ENCODE results near the gene IMP3. TPM values are rescaled to one million over a fixed set of nuclear protein-coding genes. Genes with fewer than 3 reads are reported as not detected.

IMP3 gene
- total RNA-seq, 1 donor from 2014 or later: 106 TPM

DNA sequence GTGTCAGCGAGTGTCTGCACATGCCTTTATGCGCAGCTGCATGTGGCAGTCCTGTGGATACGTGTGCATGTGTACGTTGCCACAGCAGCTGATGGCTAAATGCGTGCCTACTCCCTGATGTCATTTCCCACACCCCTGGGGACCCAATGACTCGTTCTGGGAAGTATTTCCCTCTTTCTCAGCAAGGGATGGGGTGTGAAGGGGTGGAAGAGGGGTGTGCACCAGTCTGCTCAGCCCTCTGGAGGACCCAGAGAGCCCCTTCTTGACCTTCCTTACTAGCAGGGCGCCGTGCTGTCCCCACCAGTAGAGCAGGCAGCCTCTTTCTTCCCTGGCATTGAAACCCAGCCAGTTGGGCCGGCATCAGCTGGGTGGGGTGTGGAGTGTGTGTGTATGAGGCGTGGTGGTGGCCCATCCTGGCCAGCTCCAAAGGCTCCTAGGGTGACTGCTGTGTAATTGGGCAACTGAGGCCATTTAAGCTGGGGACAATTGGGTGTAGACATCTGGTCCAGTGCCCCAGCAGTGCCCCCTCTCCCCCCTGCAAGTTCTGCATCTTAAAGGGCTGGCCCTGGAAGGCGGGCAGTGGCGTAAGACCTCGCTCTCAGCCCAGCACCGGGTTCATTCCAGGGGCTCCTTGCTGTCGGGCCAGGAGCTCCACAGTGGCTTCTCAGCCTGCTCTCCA, 26.9 kb upstream of the IMP3 start:
- no peak overlapping the region for H3K27ac Mint-ChIP-seq
- DNase-seq (ENCODE audit: low spot score): no peak
- no peak overlapping the region for H3K4me3 Mint-ChIP-seq (ENCODE audit: low read depth)
- H3K9me3 Mint-ChIP-seq: no peaks in the 10 kb centered on the region
- intact Hi-C loops (cut with micrococcal nuclease): no loop called here
- H3K36me3 Mint-ChIP-seq (ENCODE audit: low read depth): no peaks in the 10 kb centered on the region
- H3K4me1 Mint-ChIP-seq (ENCODE audit: low read depth): no peaks in the 10 kb centered on the region
- no peaks in the 10 kb centered on the region for H3K27me3 Mint-ChIP-seq (ENCODE audit: low read depth)

- H3K4me3 Mint-ChIP-seq (ENCODE audit: low read depth): no peak overlapping the region
These were observed 24.0 kb upstream of the IMP3 start for GRCh38 chr15:75663931-75664421.

GRCh38 chr15:75662823-75663519, 22.9 kb upstream of the IMP3 start:
- intact Hi-C loops (cut with micrococcal nuclease): no loop called here
- no peaks in the 10 kb centered on the region for H3K27me3 Mint-ChIP-seq (ENCODE audit: low read depth)
- H3K9me3 Mint-ChIP-seq: no peaks in the 10 kb centered on the region
- H3K4me1 Mint-ChIP-seq (ENCODE audit: low read depth): no peaks in the 10 kb centered on the region
- H3K36me3 Mint-ChIP-seq (ENCODE audit: low read depth): no peaks in the 10 kb centered on the region
- no peak overlapping the region for H3K4me3 Mint-ChIP-seq (ENCODE audit: low read depth)
- no peak overlapping the region for H3K27ac Mint-ChIP-seq
- no peak for DNase-seq (ENCODE audit: low spot score)

More at GRCh38 chr15:75663931-75664421, 24.0 kb upstream of the IMP3 start:
- Mint-ChIP-seq H3K27me3 (ENCODE audit: low read depth) (no peaks in the 10 kb centered on the region), H3K4me1 (ENCODE audit: low read depth) (no peaks in the 10 kb centered on the region), H3K9me3 (no peaks in the 10 kb centered on the region), H3K36me3 (ENCODE audit: low read depth) (no peaks in the 10 kb centered on the region), H3K27ac (no peak overlapping the region)
- no peak for DNase-seq (ENCODE audit: low spot score)
- intact Hi-C loops (cut with micrococcal nuclease): no loop called here

GRCh38 chr15:75661756-75662140, 21.7 kb upstream of the IMP3 start:
- Mint-ChIP-seq H3K36me3 (ENCODE audit: low read depth) (no peaks in the 10 kb centered on the region), H3K27ac (no peak overlapping the region), H3K4me1 (ENCODE audit: low read depth) (no peaks in the 10 kb centered on the region), H3K27me3 (ENCODE audit: low read depth) (no peaks in the 10 kb centered on the region), H3K4me3 (ENCODE audit: low read depth) (no peak overlapping the region), H3K9me3 (no peaks in the 10 kb centered on the region)
- no peak for DNase-seq (ENCODE audit: low spot score)
- intact Hi-C loops (cut with micrococcal nuclease): no loop called here

DNA sequence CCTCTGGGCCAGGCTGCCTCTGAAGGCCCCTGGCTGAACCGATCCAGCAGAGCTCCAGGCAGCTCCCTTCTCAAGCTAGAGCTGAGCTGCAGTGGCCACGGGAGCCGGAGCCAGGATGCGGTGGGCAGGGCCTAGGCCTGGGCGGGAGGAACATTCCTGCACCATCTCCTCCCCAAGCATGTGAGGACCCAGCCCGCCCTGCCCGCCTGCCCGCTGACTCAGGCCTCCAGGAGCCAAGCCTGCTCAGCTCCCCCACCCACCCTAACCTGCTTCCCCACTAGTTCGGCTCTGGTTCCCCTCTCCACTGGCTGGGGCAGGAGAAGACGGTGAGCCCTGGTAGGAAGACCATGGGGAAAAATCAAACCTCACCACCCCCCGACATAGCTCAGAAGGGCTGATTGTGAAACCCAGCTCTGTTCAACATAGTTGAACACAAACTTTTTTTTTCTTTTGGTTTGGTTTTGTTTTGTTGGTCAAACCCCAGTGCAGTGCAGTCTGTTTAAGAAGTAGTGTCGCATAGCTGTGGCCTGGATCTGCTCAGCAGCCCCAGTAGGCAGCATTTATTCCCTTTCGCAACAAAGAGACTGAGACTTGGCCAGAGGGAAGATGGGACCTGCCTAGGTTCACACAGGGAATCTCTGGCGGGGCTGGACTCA, 21.2 kb upstream of the IMP3 start:
- intact Hi-C loops (cut with micrococcal nuclease): no loop called here
- DNase-seq (ENCODE audit: low spot score): no peak
- H3K27ac Mint-ChIP-seq: no peak overlapping the region
- no peaks in the 10 kb centered on the region for H3K27me3 Mint-ChIP-seq (ENCODE audit: low read depth)
- H3K36me3 Mint-ChIP-seq (ENCODE audit: low read depth): no peaks in the 10 kb centered on the region
- H3K4me1 Mint-ChIP-seq (ENCODE audit: low read depth): no peaks in the 10 kb centered on the region
- H3K9me3 Mint-ChIP-seq: no peaks in the 10 kb centered on the region
- no peak overlapping the region for H3K4me3 Mint-ChIP-seq (ENCODE audit: low read depth)

DNA sequence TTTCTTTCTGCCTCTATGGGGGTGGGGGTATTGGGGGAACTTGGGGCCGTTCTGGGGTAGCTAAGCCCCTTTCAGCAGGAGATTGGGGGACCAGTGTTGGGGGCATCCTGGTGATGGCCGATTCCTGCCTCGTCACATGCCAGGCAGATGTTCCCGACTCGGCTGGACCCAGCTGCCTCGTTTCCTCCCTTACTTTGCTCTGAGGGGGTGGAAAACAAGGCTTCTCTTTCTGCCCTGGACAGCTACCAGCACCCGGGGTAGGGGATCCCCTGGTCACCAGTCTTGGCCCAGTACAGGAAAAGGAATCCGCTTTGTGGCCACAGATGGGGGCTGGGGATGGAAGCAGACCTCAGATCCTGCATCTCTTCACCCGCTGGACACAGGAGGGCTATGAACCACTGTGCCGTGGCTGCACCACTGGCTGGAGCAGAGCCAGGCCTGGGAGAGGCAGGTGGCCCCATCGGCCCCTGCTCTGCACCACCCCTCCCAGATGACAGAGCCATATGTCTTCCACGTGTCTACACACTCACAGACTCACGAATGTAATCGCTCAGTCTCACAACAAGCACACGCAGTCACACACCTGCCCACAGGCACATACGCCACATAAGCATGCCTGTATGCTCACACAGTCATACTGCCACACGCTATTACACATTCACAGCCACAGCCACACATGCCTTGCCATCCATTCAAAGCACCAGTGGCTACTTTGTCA, 20.1 kb upstream of the IMP3 start:
- no peak overlapping the region for H3K27ac Mint-ChIP-seq
- H3K4me1 Mint-ChIP-seq (ENCODE audit: low read depth): no peaks in the 10 kb centered on the region
- no peaks in the 10 kb centered on the region for H3K36me3 Mint-ChIP-seq (ENCODE audit: low read depth)
- no peaks in the 10 kb centered on the region for H3K9me3 Mint-ChIP-seq
- intact Hi-C loops (cut with micrococcal nuclease): no loop called here
- no peak overlapping the region for H3K4me3 Mint-ChIP-seq (ENCODE audit: low read depth)
- DNase-seq (ENCODE audit: low spot score): no peak
- no peaks in the 10 kb centered on the region for H3K27me3 Mint-ChIP-seq (ENCODE audit: low read depth)

- Mint-ChIP-seq H3K27ac (no peak overlapping the region), H3K4me3 (ENCODE audit: low read depth) (no peak overlapping the region), H3K27me3 (ENCODE audit: low read depth) (no peaks in the 10 kb centered on the region), H3K4me1 (ENCODE audit: low read depth) (no peaks in the 10 kb centered on the region), H3K36me3 (ENCODE audit: low read depth) (no peaks in the 10 kb centered on the region), H3K9me3 (no peaks in the 10 kb centered on the region)
- no peak for DNase-seq (ENCODE audit: low spot score)
- intact Hi-C loops (cut with micrococcal nuclease): no loop called here
These were observed 19.2 kb upstream of the IMP3 start for GRCh38 chr15:75659141-75659771.

- no peak overlapping the region for H3K27ac Mint-ChIP-seq
- no peaks in the 10 kb centered on the region for H3K36me3 Mint-ChIP-seq (ENCODE audit: low read depth)
- intact Hi-C loops (cut with micrococcal nuclease): no loop called here
- no peak for DNase-seq (ENCODE audit: low spot score)
- H3K4me3 Mint-ChIP-seq (ENCODE audit: low read depth): no peak overlapping the region
- H3K27me3 Mint-ChIP-seq (ENCODE audit: low read depth): no peaks in the 10 kb centered on the region
- H3K9me3 Mint-ChIP-seq: no peaks in the 10 kb centered on the region
- H3K4me1 Mint-ChIP-seq (ENCODE audit: low read depth): peaks cover 3% of the 10 kb centered on the region
These were observed 16.8 kb upstream of the IMP3 start for GRCh38 chr15:75656813-75657212.

GRCh38 chr15:75656331-75656730, 16.3 kb upstream of the IMP3 start:
- Mint-ChIP-seq H3K4me3 (ENCODE audit: low read depth) (no peak overlapping the region), H3K27me3 (ENCODE audit: low read depth) (no peaks in the 10 kb centered on the region), H3K36me3 (ENCODE audit: low read depth) (no peaks in the 10 kb centered on the region), H3K9me3 (no peaks in the 10 kb centered on the region), H3K27ac (no peak overlapping the region), H3K4me1 (ENCODE audit: low read depth) (peaks cover 5% of the 10 kb centered on the region)
- no peak for DNase-seq (ENCODE audit: low spot score)
- intact Hi-C loops (cut with micrococcal nuclease): no loop called here

DNA sequence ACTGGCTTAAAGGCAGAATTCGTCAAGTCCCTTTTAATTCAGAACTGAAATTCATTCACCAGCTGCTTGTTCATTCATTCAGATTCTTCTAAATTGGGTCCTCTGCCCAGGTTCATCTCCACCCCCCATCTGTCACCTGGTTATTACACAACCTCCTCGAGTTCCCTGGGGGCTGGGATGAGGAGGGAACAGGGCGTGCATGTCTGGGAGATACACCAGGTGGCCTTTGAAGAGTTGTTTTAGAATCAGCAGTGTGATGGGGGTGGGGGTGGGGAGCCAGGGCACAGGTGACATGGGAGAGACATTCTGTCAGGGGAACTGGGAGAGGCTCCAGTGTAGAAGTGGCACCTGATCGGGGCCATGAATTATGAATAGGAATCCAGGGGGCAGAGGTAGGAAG, 15.9 kb upstream of the IMP3 start:
- H3K9me3 Mint-ChIP-seq: no peaks in the 10 kb centered on the region
- DNase-seq (ENCODE audit: low spot score): no peak
- no peak overlapping the region for H3K4me3 Mint-ChIP-seq (ENCODE audit: low read depth)
- intact Hi-C loops (cut with micrococcal nuclease): no loop called here
- peaks cover 9% of the 10 kb centered on the region for H3K4me1 Mint-ChIP-seq (ENCODE audit: low read depth)
- no peaks in the 10 kb centered on the region for H3K27me3 Mint-ChIP-seq (ENCODE audit: low read depth)
- H3K36me3 Mint-ChIP-seq (ENCODE audit: low read depth): no peaks in the 10 kb centered on the region
- no peak overlapping the region for H3K27ac Mint-ChIP-seq

DNA sequence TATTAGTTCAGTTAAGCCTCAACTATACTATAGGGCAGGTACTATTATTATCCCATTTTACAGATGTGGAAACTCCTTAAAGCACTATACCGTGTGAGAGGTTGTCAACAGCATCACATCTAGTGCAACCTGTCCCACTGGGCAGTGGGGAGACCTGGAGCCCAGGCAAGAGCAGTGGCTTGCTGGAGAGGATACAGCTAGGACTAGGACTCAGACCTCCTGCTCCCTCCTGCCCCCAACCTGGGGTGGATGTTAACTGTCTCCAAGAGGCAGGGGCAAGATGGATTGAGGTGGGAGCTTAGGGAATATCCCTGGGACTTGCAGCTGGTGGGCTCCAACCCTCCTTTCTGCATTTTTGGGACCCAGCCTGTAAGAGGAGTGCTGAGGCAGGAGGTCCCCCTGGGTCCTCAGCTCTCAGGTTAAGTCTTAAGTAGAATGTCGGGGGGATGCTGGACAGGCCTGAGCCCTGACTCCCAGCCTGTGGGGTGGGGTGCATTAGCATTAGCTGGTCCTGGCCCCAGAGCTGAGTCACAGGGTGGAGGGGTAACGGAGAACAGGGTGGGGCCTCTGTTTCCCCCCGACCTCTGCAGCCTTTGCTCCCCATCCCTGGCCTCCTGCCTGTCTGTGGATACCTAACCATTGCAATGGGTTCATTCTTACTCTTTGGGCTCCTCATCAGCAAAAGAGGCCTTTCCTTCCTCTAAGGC, 14.3 kb upstream of the IMP3 start:
- Mint-ChIP-seq H3K4me3 (ENCODE audit: low read depth) (no peak overlapping the region), H3K27ac (no peak overlapping the region), H3K4me1 (ENCODE audit: low read depth) (peaks cover 15% of the 10 kb centered on the region), H3K27me3 (ENCODE audit: low read depth) (no peaks in the 10 kb centered on the region), H3K9me3 (no peaks in the 10 kb centered on the region), H3K36me3 (ENCODE audit: low read depth) (no peaks in the 10 kb centered on the region)
- intact Hi-C loops (cut with micrococcal nuclease): no loop called here
- DNase-seq (ENCODE audit: low spot score): no peak

DNA sequence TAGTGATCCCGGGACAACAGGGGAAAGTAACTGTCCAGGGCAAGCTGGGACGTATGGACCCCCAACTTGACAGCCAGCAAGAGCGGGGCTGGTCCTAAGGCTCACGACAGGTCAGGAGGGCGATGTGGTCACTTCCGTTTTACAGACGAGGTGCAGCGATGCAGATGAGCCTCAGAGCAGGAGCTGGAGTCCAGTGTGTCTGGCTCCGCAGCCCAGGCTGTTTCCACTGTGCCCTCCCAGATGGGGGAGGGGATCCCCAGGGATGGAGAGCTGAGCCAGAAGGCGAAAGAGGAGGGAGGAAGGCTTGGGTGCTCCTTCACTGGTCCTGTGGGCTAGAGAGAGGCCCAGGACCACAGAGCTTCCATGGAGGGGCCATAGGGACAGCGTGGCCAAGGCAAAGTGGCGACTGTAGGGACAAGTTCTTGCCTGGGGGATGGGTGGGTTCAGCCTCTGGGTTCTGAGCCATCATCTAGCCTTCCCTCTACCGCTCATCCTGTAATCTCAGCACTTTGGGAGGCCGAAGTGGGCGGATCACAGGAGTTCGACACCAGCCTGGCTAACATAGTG, 13.4 kb upstream of the IMP3 start:
- Mint-ChIP-seq H3K9me3 (no peaks in the 10 kb centered on the region), H3K27ac (no peak overlapping the region), H3K4me3 (ENCODE audit: low read depth) (no peak overlapping the region), H3K27me3 (ENCODE audit: low read depth) (no peaks in the 10 kb centered on the region), H3K36me3 (ENCODE audit: low read depth) (no peaks in the 10 kb centered on the region), H3K4me1 (ENCODE audit: low read depth) (peaks cover 15% of the 10 kb centered on the region)
- intact Hi-C loops (cut with micrococcal nuclease): no loop called here
- no peak for DNase-seq (ENCODE audit: low spot score)
